Vagina (tissue), 2 donors: ENCODE results near the gene IRS2.

Experiments
- CTCF ChIP-seq, 3 experiments: fragments of 450-650 bp in 2 of 3; fragments of 200-600 bp in 1 of 3; sonication (generic) in 1 of 3; IDR thresholded peaks; one replicate each; pipeline ENCODE4 v1.5.1; 2017 to 2019; ENCODE audit warnings: antibody characterized with exemption in 3 of 3, mild to moderate bottlenecking in 2 of 3, moderate library complexity in 2 of 3
- POLR2A ChIP-seq, 2 donors: fragments of 450-650 bp; IDR thresholded peaks; one replicate each; pipeline ENCODE4 v1.6.1; 2017; ENCODE audit warnings: antibody characterized with exemption in 2 of 2, mild to moderate bottlenecking in 2 of 2, moderate library complexity in 2 of 2
- POLR2AphosphoS5 ChIP-seq, 2 donors: sonication (generic); formaldehyde crosslinking; IDR thresholded peaks; one replicate each; pipeline ENCODE4 v1.9.0; 2017; ENCODE audit warnings: antibody characterized with exemption in 2 of 2, mild to moderate bottlenecking in 2 of 2, low read depth in 1 of 2; ENCODE audit not compliant: insufficient read depth in 1 of 2

- TF ChIP-seq CTCF (IDR thresholded peaks at IDR 0.05) (no peak), POLR2A (IDR thresholded peaks at IDR 0.05) (no peak), POLR2AphosphoS5 (IDR thresholded peaks at IDR 0.05; ENCODE audit: insufficient read depth in 1 of 2, low read depth in 1 of 2) (no peak)
Observed at GRCh38 chr13:109785892-109786450, 412 bp downstream of the IRS2 start.
